ENCODE measurements around the gene AVEN.
"Not testable (repeated sequence)": the region's sequence is repeated elsewhere in the genome, so short reads cannot be mapped to it uniquely, and the experiment has no call there.

Gene AVEN

GRCh38 chr15:34038871-34039789, at the start of gene AVEN:
Gene AVEN (minus strand): TSS chr15:34039204. CDS start chr15:34039046, 158 bp downstream.
- peak; percentile 23 for DNase-seq

DNA sequence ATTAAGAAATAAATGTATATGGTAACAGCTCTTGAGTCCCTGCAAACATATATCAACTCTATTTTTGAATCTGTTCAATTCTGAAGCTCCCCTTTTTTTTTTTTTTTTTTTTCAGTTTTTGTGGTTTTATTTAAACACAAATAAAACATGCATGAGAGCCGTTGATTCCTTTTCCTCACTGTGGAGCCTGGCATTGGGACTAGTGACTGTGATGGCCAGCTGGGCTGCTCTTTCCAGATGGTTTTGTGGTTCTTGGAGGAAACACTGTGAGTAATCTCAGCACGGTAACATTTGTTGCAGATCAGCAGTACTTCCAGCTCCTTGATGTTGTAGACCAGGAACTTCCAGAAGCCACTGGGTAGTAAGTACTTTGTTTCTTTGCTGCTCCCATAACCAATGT, 46.7 kb upstream of the AVEN start:
- DNase-seq = no peak

DNA sequence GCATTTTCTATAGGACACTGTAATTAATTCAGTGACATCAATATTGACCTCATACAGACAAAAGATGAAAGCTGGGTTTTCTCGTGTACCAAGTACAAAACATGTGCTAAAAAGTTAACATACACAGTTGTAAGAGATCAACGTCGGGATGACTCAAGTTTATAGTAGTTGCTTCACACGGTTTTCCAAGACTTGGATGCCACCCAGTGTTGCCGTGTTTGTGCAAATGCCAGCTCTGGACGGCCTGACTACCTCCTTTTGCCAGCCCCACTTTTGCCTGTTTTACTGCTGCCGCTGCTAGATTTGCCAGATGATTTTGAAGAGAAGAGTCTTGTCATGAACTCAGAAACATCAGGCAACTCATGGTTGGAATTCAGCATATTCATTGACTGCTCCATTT, 45.1 kb upstream of the AVEN start:
- DNase-seq = no peak

DNA sequence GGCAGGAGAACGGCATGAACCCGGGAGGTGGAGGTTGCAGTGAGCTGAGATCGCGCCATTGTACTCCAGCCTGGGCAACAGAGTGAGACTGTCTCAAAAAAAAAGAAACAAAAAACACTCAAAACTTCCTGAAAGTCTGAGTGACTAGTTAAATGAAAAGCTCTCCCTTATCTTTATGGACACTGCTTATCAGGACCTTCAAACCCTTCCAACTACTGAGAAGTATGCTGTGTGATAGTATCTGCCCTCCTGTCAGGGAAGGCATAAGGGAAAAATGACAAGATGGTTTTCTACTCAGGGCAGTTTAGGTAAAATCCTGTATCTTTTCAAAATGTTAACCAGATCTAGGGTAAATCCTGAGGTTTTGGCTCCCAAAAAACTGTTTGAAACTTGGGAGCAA, 40.9 kb upstream of the AVEN start:
- no peak for DNase-seq

DNA sequence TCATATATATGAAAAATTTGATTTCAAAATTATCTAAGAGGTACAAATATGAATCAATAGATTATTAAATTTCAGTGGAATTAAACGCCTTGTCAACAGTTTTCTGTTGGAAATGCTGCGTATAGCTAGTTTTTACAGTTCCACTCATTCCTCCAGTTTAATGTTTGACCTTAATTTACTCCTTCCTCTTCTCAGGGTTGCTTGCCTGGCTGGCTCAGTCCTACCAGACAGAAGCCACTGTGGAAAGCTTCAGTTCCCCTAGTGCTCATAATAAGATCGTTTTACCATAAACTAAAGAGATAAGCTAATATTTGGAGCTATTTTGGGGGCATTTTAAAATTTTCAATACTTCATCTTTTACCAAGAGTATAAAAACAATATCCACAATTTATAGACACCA, 39.9 kb upstream of the AVEN start:
- no peak for DNase-seq

DNA sequence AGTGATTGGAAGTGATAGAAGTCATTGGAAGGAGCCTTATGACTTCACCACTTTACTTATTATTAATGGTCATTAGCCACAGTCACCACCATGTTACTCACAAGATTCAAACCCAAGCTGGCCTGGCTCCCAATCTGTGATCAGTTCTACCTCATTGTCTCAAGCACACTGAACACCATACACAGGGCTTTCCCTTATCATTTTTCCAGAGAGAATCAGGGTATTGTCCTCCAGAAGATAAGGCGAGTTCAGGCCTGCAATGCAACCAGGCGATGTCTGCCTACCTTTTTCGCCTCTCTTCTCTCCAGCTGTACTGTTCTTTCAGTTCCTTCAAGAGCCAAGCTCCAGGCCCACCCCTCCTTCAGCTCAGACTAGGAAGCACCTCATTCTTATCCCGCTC, 37.8 kb upstream of the AVEN start:
- no peak for DNase-seq

DNA sequence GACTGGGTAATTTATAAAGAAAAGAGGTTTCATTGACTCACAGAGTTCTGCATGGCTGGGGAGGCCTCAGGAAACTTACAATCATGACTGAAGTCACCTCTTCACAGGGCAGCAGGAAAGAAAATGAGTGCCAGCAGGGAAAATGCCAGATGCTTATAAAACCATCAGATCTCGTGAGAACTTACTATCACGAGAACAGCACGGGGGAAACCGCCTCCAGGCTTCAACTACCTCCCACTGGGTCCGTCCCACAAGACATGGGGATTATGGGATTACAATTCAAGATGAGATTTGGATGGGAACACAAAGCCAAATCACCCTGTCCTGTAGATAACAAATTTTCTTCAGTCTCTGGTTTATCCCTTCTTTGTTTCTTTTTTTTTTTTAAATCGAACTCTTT, 31.0 kb upstream of the AVEN start:
- no peak for DNase-seq

DNA sequence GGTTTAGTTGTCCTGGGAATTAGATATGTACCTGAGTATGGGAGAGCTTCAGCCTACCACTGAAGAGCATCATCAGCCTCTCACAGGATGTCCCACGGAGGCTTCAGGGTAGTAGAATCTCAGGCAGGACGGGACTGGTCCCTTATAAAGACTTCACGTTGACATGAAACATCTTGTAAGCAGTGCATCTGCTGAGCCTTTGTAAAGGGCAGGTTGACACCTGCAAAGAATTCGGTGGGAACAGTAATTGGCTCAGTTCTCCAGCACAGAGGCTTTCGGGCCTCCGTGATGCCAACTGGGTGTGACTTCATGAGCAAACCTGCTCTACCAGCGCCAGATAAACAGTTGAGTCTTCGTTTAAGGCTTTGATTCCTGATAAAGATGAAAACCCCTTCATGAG, 26.9 kb upstream of the AVEN start:
- no peak for DNase-seq

DNA sequence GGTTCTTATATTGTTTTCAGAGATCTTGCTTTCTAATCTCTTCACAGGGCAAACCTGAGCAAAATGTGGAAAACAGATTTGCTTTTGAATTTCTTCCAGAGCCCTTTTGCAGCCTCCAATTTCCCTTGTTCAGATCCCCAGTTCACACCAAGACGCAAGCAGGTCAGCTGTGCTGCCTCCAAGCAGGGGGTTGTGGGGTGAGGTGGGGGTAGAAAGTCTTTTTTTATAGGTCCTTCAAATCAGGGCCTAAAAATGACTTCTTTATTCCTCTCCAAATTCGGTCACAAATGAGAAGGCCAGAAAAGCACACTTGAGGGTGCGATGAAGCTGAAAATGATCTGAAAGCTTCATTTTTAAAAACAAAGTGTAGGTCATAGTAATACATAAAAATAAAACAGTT, 26.3 kb upstream of the AVEN start:
- no peak for DNase-seq

- no peak for DNase-seq
Measured at GRCh38 chr15:34064438-34064837, 25.4 kb upstream of the AVEN start.

- DNase-seq = no peak
Measured at GRCh38 chr15:34059946-34060345, 20.9 kb upstream of the AVEN start.

DNA sequence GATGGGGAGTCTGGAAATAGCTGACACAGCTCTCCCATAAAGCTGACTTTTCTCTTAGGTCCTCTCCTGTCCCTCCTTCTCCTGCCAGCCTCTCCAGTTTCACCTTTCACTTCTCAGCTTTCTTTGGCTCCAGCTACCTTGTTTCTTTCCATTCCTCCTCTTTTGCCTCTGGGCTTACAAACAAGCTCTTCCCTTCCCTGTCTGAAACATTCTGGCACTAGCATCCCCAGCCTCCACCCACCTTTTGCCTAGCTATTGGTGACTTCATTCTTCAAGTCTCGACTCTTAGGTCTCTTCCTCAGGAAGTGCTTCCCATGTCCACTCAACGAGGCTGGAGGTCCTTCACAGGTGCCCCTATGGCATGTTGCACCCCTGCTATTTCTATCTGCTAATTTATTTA, 20.5 kb upstream of the AVEN start:
- no peak for DNase-seq

GRCh38 chr15:34056911-34057310, 17.9 kb upstream of the AVEN start:
- DNase-seq = no peak

DNA sequence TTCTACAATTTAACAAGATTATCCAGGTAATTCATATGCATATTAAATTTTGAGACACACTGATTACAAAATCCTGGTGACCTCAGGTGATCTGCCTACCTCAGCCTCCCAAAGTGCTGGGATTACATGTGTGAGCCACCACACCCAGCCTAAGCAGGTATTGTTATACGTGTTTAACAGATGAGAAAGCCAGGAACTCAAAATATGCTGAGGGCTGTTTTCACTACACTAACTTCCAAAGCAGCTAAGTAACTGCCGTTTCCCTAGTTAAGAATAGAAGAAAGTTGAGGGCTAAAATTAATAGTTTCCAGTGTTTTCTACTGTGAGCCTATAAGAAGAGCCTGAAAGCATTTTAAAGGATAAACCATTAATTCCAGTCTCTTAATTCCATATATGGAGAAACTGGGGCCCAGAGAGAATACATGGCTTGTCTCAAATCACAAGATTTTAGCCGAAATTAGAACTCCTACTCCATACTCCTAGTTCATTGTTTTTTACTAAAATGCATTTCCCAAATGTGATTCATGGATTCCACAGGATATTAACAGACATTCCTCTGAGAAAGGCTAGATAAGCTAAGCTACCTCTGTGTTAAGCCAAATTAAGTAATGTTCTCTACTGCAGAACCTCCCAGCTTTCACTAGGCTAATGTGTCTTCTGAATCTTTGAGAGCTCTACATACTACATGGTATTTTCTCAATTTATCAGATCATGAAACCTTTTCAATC, 17.0 kb upstream of the AVEN start:
- no peak for DNase-seq

- DNase-seq = no peak
Measured at GRCh38 chr15:34054081-34054707, 15.2 kb upstream of the AVEN start.

GRCh38 chr15:34050385-34050784, 11.4 kb upstream of the AVEN start:
- not testable (repeated sequence) for DNase-seq

GRCh38 chr15:34049112-34049511, 10.1 kb upstream of the AVEN start:
- no peak for DNase-seq

GRCh38 chr15:34047893-34048775, 9.1 kb upstream of the AVEN start:
- DNase-seq = no peak

DNA sequence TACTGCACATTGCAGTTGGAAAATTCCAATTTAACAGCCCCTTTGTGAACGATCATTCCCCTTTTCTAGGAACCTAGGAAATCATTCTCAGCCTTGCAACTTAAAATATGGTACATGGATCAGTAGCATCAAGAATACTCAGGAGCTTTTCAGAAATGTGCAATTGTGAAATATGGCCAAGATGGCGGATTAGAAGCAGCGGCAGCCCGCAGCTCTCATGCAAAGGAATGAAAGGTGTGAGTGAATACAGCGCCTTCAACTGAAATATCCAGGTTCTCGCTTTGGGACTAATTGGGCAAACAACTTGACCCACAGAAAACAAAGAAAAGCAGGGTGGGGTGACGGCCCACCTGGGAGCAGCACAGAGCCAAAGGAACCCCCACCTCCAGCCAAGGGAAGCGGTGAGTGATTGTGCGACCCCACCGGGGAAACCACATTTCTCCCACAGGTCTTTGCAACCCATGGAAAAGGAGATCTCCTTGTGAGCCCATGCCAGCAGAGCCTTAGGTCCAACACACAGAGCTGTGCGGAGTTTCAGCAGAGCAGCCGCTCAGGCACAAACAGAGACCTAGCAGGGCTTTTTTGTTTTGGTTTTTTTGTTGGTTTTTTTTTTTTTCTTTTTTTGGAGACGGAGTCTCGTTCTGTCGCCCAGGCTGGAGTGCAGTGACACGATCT, 7.6 kb upstream of the AVEN start:
- DNase-seq = no peak

DNA sequence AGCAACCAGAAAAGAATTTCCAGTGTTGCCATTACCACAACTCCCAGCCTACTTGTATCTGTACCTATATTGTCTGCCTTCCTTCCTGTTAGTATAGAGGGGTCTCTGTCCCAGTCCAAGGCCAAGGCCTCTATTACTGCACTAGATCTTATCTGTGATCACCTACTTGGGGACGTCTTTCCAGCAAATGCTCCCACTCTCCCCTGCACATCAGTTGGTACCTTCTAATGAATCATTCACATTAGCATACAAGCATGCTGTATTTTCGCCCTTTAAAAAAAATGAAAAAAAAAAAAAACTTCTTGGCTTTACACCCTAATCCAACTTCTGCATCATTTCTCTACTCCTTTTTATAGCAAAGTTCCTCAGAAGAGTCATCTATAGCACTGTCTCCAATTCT, 4.8 kb upstream of the AVEN start:
- no peak for DNase-seq

GRCh38 chr15:34043391-34043790, 4.4 kb upstream of the AVEN start:
- DNase-seq = no peak

- DNase-seq = no peak
Measured at GRCh38 chr15:34039790-34040113, 748 bp upstream of the AVEN start.
